Body of pancreas (tissue), 4 donors: Measurements from ENCODE around the gene IP6K2.

Experiments
- CTCF ChIP-seq, 7 experiments: fragments of 450-650 bp in 4 of 7; fragments of 200-600 bp in 3 of 7; sonication (generic) in 3 of 7; IDR thresholded peaks; one replicate each; pipeline ENCODE4 v1.5.1; 2016 to 2019; ENCODE audit warnings: antibody characterized with exemption in 7 of 7
- POLR2A ChIP-seq, 3 donors: fragments of 450-650 bp; IDR thresholded peaks; one replicate each; pipeline ENCODE4 v1.6.1; 2016; ENCODE audit warnings: antibody characterized with exemption in 3 of 3, mild to moderate bottlenecking in 2 of 3

GRCh38 chr3:48688032-48688736 lies 28.8 kb downstream of the IP6K2 start:
- TF ChIP-seq POLR2A (IDR thresholded peaks at IDR 0.05) (no peak), CTCF (IDR thresholded peaks at IDR 0.05) (no peak)
